Lung (tissue), 12 donors: ENCODE results near the gene GFOD1. TPM values are rescaled to one million over a fixed set of nuclear protein-coding genes. Genes with fewer than 3 reads are reported as not detected.
A peak's percentile ranks its signal among the peaks of the same experiment; 100 is the strongest.
"Not testable (repeated sequence)": the region's sequence is repeated elsewhere in the genome, so short reads cannot be mapped to it uniquely, and the experiment has no call there.

ENCODE experiments used
- ATAC-seq: fragments of 200-7000 bp; cut with Tn5 transposase; one replicate; pipeline ENCODE4 v1.9.1; 2020; ENCODE audit warnings: moderate number of reproducible peaks; ENCODE audit not compliant: insufficient read depth, low FRiP score
- DNase-seq, 3 donors: peaks; one replicate each; pipeline ENCODE4 v3.0.0-alpha.2; 2013 to 2017
- H3K27ac ChIP-seq, 2 donors: one replicate each; pipeline ENCODE4 v1.5.1; 2013; ENCODE audit warnings: mild to moderate bottlenecking in 2 of 2, moderate library complexity in 2 of 2, control low read depth in 1 of 2, inconsistent platforms in 1 of 2, low read depth in 1 of 2, low read length in 1 of 2
- H3K27me3 ChIP-seq, 3 donors: one replicate each; pipeline ENCODE4 v1.5.1; 2013; ENCODE audit warnings: low read length in 2 of 3; ENCODE audit not compliant: control insufficient read depth in 3 of 3, insufficient read depth in 3 of 3
- H3K36me3 ChIP-seq, 4 donors: one replicate each; pipeline ENCODE4 v1.5.1; 2013; ENCODE audit warnings: low read length in 4 of 4, mild to moderate bottlenecking in 1 of 4, moderate library complexity in 1 of 4; ENCODE audit not compliant: control insufficient read depth in 4 of 4, insufficient read depth in 4 of 4
- H3K4me1 ChIP-seq, 5 donors: one replicate each; pipeline ENCODE4 v1.5.1; 2013; ENCODE audit warnings: low read length in 5 of 5, mild to moderate bottlenecking in 2 of 5, moderate library complexity in 1 of 5; ENCODE audit not compliant: control insufficient read depth in 5 of 5, insufficient read depth in 5 of 5
- H3K4me3 ChIP-seq: one replicate; pipeline ENCODE4 v1.5.1; 2013; ENCODE audit warnings: mild to moderate bottlenecking, control low read depth, moderate library complexity
- H3K9ac ChIP-seq, 2 donors: one replicate each; pipeline ENCODE4 v1.5.1; 2013; ENCODE audit warnings: low read length in 2 of 2, control low read depth in 1 of 2; ENCODE audit not compliant: insufficient read depth in 1 of 2
- H3K9me3 ChIP-seq, 4 donors: one replicate each; pipeline ENCODE4 v1.5.1; 2013; ENCODE audit warnings: low read length in 3 of 4, mild to moderate bottlenecking in 1 of 4, moderate library complexity in 1 of 4; ENCODE audit not compliant: control insufficient read depth in 4 of 4, insufficient read depth in 3 of 4
- WGBS, 2 donors: extraction: QIAGEN DNeasy Blood & Tissue Kit; methylation state at CpG; one replicate each; pipeline ENCODE4 v1.1.7; 2013; 5-methylcytosine and 5-hydroxymethylcytosine counted together
- polyA plus RNA-seq, 2 donors: library from polyadenylated mRNA; stranded (reverse); fragments of 200-250 nt; gene quantifications; one replicate each; pipeline ENCODE4 v1.2.1, GENCODE V29; 2013
- total RNA-seq, 2 donors: library from RNA; depleted of rRNA in 1 of 2; stranded (reverse); fragments of >200 nt in 1 of 2; gene quantifications; one replicate each; pipeline ENCODE4 v1.2.1, GENCODE V29; 2014 to 2021
- TF ChIP-seq, protein P1 (sequence below): IDR thresholded peaks from 2 replicates; pipeline ENCODE4 v1.5.1; 2012; ENCODE audit warnings: mild to moderate bottlenecking; ENCODE audit errors: control extremely low read depth, extremely low read depth
- donor health status: control.
- donor health status: control.
- donor health status: Bipolar disorder and iron deficiency.
- donor health status: healthy.
- donor health status: DM: yes; HTN: yes; CAD: no.

The GFOD1 gene
- total and polyA plus RNA-seq, 4 donors, result 4.0 to 22.8 (median 7.9) TPM

DNA sequence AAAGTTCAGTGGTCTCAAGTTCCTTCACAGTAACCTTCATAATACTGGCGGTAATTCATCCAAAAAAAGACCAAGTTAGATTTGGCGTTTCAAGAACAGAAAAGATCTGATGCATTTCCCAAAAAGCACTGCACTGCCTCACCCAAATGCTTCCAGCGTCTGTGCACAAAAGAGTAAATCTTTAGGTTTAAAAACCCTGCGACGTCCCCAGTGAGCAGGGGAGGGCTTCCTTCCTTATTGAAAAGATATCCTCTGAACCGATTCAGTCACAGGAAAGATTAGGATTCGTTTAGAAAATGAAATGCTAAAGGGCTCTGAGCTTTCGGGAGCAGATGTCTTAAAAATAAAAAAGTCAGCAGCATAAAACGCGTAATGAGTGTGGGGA lies 159.7 kb downstream of the GFOD1 start:
- TF ChIP-seq, protein P1, sequence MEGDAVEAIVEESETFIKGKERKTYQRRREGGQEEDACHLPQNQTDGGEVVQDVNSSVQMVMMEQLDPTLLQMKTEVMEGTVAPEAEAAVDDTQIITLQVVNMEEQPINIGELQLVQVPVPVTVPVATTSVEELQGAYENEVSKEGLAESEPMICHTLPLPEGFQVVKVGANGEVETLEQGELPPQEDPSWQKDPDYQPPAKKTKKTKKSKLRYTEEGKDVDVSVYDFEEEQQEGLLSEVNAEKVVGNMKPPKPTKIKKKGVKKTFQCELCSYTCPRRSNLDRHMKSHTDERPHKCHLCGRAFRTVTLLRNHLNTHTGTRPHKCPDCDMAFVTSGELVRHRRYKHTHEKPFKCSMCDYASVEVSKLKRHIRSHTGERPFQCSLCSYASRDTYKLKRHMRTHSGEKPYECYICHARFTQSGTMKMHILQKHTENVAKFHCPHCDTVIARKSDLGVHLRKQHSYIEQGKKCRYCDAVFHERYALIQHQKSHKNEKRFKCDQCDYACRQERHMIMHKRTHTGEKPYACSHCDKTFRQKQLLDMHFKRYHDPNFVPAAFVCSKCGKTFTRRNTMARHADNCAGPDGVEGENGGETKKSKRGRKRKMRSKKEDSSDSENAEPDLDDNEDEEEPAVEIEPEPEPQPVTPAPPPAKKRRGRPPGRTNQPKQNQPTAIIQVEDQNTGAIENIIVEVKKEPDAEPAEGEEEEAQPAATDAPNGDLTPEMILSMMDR, result no peak
- H3K4me3 ChIP-seq, result peak overlapping the region; percentile 84
- DNase-seq, result peak in 2 of 3 donors; percentile 19 to 45
- H3K27ac ChIP-seq, result peak overlapping the region; percentile 37 to 92
- H3K9me3 ChIP-seq, result no peaks in the 10 kb centered on the region
- no peak for ATAC-seq
- peak overlapping the region; percentile 88 to 92 for H3K9ac ChIP-seq
- peaks cover 0 to 22% (median 0%) of the 10 kb centered on the region in 5 donors for H3K4me1 ChIP-seq
- H3K27me3 ChIP-seq, result no peaks in the 10 kb centered on the region
- H3K36me3 ChIP-seq, result peaks cover 3 to 11% (median 9%) of the 10 kb centered on the region in 4 donors
- WGBS, 2 donors, result 0 to 1% methylated on average over 10 of the region's 10 CpGs

DNA sequence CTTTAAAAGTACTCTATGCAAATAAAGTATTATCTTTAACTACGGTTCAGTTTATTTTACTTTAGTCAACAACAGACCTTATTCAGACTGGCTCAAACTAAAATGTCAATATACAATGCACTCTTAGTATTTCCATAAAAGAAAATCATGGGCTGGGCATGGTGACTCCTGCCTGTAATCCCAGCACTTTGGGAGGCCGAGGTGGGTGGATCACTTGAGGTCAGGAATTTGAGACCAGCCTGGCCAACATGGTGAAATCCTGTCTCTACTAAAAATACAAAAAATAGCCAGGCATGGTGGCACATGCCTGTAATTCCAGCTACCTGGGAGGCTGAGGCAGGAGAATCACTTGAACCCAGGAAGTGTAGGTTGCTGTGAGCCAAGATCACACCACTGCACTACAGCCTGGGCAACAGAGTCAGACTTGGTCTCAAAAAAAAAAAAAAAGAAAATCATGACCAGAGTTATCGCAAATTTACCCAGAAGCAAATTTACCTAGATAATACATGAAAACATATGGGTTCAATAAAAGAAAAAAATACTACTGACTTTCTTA lies 161.3 kb downstream of the GFOD1 start:
- not testable (repeated sequence) for ATAC-seq, H3K9me3 ChIP-seq, H3K27me3 ChIP-seq, DNase-seq, H3K9ac ChIP-seq, H3K27ac ChIP-seq, H3K4me3 ChIP-seq
- Histone ChIP-seq H3K36me3 (peaks cover 6 to 23% (median 16%) of the 10 kb centered on the region in 4 donors), H3K4me1 (peaks cover 0 to 16% (median 0%) of the 10 kb centered on the region in 5 donors)
- 82 to 91% methylated on average over 3 of the region's 3 CpGs for WGBS, 2 donors

DNA sequence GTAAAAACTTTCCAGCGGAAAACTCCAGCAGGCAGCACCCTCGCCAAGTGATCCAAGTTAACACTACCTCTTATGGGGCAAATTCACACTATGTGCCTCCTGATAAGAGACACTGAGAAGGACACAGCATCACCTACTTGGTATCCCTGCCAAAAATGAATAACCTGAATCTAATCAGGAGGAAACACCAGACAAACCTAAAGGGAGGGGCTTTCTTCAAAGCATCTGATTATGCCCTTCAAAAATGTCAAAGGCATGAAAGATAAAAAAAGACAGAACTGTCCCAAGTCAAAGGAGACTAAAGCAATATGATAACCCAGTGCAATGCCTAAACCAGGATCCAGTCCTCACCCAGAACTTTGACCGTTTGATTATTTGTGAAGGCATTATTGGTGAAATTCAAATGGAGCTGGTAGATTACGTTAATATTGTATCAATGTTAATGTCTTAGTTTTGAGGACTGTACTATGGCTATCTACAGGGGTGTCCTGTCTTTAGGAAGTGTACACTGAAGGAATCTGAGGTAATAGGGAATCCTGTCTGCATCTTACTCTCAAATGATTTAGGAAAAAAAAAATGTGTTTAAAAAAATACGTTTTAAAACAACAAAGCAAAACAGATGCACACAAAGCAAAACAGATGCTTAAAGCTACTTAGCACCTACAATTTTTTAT lies 167.4 kb downstream of the GFOD1 start:
- WGBS, 2 donors, result 93 to 96% methylated on average over 5 of the region's 5 CpGs
- H3K36me3 ChIP-seq, result peaks cover 30 to 57% (median 40%) of the 10 kb centered on the region in 4 donors
- ATAC-seq (no peak), DNase-seq (no peak)
- TF ChIP-seq, protein P1, result no peak
- H3K4me3 ChIP-seq, result no peak overlapping the region
- no peaks in the 10 kb centered on the region for H3K9me3 ChIP-seq
- H3K9ac ChIP-seq, result no peak overlapping the region
- H3K27ac ChIP-seq, result no peak overlapping the region
- no peaks in the 10 kb centered on the region for H3K27me3 ChIP-seq
- peaks cover 0 to 1% (median 0%) of the 10 kb centered on the region in 5 donors for H3K4me1 ChIP-seq

DNA sequence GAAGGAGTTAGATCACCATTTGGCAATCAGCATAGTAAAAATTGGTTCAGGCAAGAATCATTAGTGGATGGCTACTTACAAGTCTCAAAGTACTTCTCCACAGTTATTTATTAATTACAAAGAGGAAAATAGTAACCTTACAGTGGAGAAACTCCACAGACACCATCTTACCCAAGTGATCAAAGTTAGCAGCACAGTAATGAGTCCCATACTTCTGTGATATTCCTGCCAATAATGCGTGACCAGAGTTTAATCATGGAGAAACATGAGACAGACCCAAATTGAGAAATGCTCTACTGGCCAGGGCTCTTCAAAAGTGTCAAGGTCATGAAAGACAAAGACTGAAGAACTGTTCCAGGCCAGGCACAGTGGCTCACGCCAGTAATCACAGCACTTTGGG lies 168.6 kb downstream of the GFOD1 start:
- Histone ChIP-seq H3K27ac (no peak overlapping the region), H3K36me3 (peaks cover 32 to 51% (median 41%) of the 10 kb centered on the region in 4 donors), H3K4me3 (no peak overlapping the region), H3K27me3 (no peaks in the 10 kb centered on the region), H3K9me3 (no peaks in the 10 kb centered on the region), H3K4me1 (peaks cover 0 to 1% (median 0%) of the 10 kb centered on the region in 5 donors), H3K9ac (no peak overlapping the region)
- TF ChIP-seq, protein P1, result no peak
- 88 to 94% methylated on average over 2 of the region's 2 CpGs for WGBS, 2 donors
- no peak for DNase-seq
- no peak for ATAC-seq
